Muscle of leg (tissue), 16 donors: Measurements from ENCODE around the gene DBNDD1. TPM values are rescaled to one million over a fixed set of nuclear protein-coding genes. Genes with fewer than 3 reads are reported as not detected.
"Not testable (repeated sequence)": the region's sequence is repeated elsewhere in the genome, so short reads cannot be mapped to it uniquely, and the experiment has no call there.

Experiments used
- DNase-seq: peaks from one replicate; pipeline ENCODE4 v3.0.0; 2013
- H3K27ac ChIP-seq: one replicate; pipeline ENCODE4 v1.5.1; 2013; ENCODE audit warnings: mild to moderate bottlenecking, low read length, control low read depth
- H3K27me3 ChIP-seq: one replicate; pipeline ENCODE4 v1.6.1; 2013; ENCODE audit warnings: low read length; ENCODE audit not compliant: control insufficient read depth, insufficient read depth
- H3K36me3 ChIP-seq: one replicate; pipeline ENCODE4 v1.6.1; 2013; ENCODE audit warnings: low read length; ENCODE audit not compliant: control insufficient read depth, insufficient read depth
- H3K4me1 ChIP-seq: one replicate; pipeline ENCODE4 v1.6.1; 2013; ENCODE audit warnings: low read length; ENCODE audit not compliant: control insufficient read depth, insufficient read depth
- H3K4me3 ChIP-seq: one replicate; pipeline ENCODE4 v1.5.1; 2013; ENCODE audit warnings: low read length, control low read depth
- H3K9me3 ChIP-seq: replicated peaks from 2 replicates; pipeline ENCODE4 v1.6.1; 2013; ENCODE audit warnings: low read depth, low read length; ENCODE audit not compliant: control insufficient read depth
- WGBS: methylation state at CpG from one replicate; pipeline ENCODE4 v1.1.5; 2013; ENCODE audit warnings: missing lambda C conversion rate; ENCODE audit not compliant: insufficient coverage; 5-methylcytosine and 5-hydroxymethylcytosine counted together
- long read RNA-seq, 11 donors: transcript quantifications; one replicate each; lab custom pipeline, GENCODE V29; 2026
- polyA plus RNA-seq, 8 donors: library from polyadenylated mRNA; unstranded; fragments of 120-200 nt; gene quantifications; one replicate each; pipeline versions ENCODE4 v1.2.1 to v1.2.3, GENCODE V29; 2013; ENCODE audit warnings: inconsistent platforms in 1 of 8, low replicate concordance in 1 of 8; ENCODE audit not compliant: insufficient read length in 8 of 8, insufficient read depth in 1 of 8
- total RNA-seq: library from RNA; stranded (reverse); fragments of 120-200 nt; gene quantifications from one replicate; pipeline ENCODE4 v1.2.4, GENCODE V29; 2013

Gene DBNDD1
- 2.7 TPM for total RNA-seq
- polyA plus RNA-seq: 10 to 100 TPM in 7 of 8 donors, 1 to 10 TPM in 1; 9.4 to 16.6 (median 11.2) TPM
- long read RNA-seq, donor 1, transcript DBNDD1-207 (1 exons, 2,889 nt): major isoform, 5 of 7 reads
- long read RNA-seq, donor 1, partial matches to known transcripts: 0 of 7 reads
- long read RNA-seq, donor 1, other reads (novel, unspliced or antisense): 0 of 7 reads
- long read RNA-seq, donor 2: 0 reads
- long read RNA-seq, donor 3, transcript DBNDD1-201 (4 exons, 2,079 nt): major isoform, 8 of 14 reads
- long read RNA-seq, donor 3, partial matches to known transcripts: 0 of 14 reads
- long read RNA-seq, donor 3, other reads (novel, unspliced or antisense): 0 of 14 reads
- long read RNA-seq, donor 4, transcript DBNDD1-207 (1 exons, 2,889 nt): major isoform, 5 of 9 reads
- long read RNA-seq, donor 4, partial matches to known transcripts: 0 of 9 reads
- long read RNA-seq, donor 4, other reads (novel, unspliced or antisense): 0 of 9 reads
- long read RNA-seq, donor 5, partial matches to known transcripts: 0 of 11 reads
- long read RNA-seq, donor 5, other reads (novel, unspliced or antisense): 0 of 11 reads
- long read RNA-seq, donor 6, transcript DBNDD1-207 (1 exons, 2,889 nt): minor isoform, 5 of 19 reads
- long read RNA-seq, donor 6, transcript DBNDD1-201 (4 exons, 2,079 nt): major isoform, 12 of 19 reads
- long read RNA-seq, donor 6, partial matches to known transcripts: 0 of 19 reads
- long read RNA-seq, donor 6, other reads (novel, unspliced or antisense): 0 of 19 reads
- long read RNA-seq, donor 7, transcript DBNDD1-201 (4 exons, 2,079 nt): major isoform, 6 of 12 reads
- long read RNA-seq, donor 7, transcript DBNDD1-207 (1 exons, 2,889 nt): major isoform, 6 of 12 reads
- long read RNA-seq, donor 7, partial matches to known transcripts: 0 of 12 reads
- long read RNA-seq, donor 7, other reads (novel, unspliced or antisense): 0 of 12 reads
- long read RNA-seq, donor 8, partial matches to known transcripts: 0 of 6 reads
- long read RNA-seq, donor 8, other reads (novel, unspliced or antisense): 0 of 6 reads
- long read RNA-seq, donor 9, partial matches to known transcripts: 0 of 8 reads
- long read RNA-seq, donor 9, other reads (novel, unspliced or antisense): 0 of 8 reads
- long read RNA-seq, donor 10, partial matches to known transcripts: 0 of 6 reads
- long read RNA-seq, donor 10, other reads (novel, unspliced or antisense): 0 of 6 reads
- long read RNA-seq, donor 11, partial matches to known transcripts: 0 of 2 reads
- long read RNA-seq, donor 11, other reads (novel, unspliced or antisense): 0 of 2 reads

- H3K9me3 ChIP-seq: no peaks in the 10 kb centered on the region
- H3K27me3 ChIP-seq: peaks cover 9% of the 10 kb centered on the region
- H3K4me1 ChIP-seq: peaks cover 38% of the 10 kb centered on the region
- H3K27ac ChIP-seq: peak within 1 kb of the TSS; percentile 65
- no peak for DNase-seq
- no peaks in the 10 kb centered on the region for H3K36me3 ChIP-seq
- H3K4me3 ChIP-seq: peak within 1 kb of the TSS; percentile 43
- WGBS: under 1% methylated on average over 100 of the region's 103 CpGs
These were observed at the start of gene DBNDD1 for GRCh38 chr16:90018652-90019542. TSS of gene DBNDD1 (minus strand) at chr16:90019456. CDS start at chr16:90019341, 115 bp downstream.

GRCh38 chr16:90061437-90061836 is 42.2 kb upstream of the DBNDD1 start:
- Histone ChIP-seq H3K27ac (no peak overlapping the region), H3K4me3 (no peak overlapping the region), H3K9me3 (no peaks in the 10 kb centered on the region), H3K36me3 (no peaks in the 10 kb centered on the region), H3K4me1 (no peaks in the 10 kb centered on the region), H3K27me3 (no peaks in the 10 kb centered on the region)
- no peak for DNase-seq
- WGBS: no CpG with 5 or more reads among the region's 3 CpGs

- Histone ChIP-seq H3K27ac (no peak overlapping the region), H3K4me1 (no peaks in the 10 kb centered on the region), H3K36me3 (no peaks in the 10 kb centered on the region), H3K27me3 (peaks cover 2% of the 10 kb centered on the region), H3K9me3 (peaks cover 9% of the 10 kb centered on the region), H3K4me3 (no peak overlapping the region)
- 89% methylated on average over 1 of the region's 8 CpGs for WGBS
- no peak for DNase-seq
These were observed 38.5 kb upstream of the DBNDD1 start for GRCh38 chr16:90057738-90058173.

- 87% methylated on average over 7 of the region's 15 CpGs for WGBS
- not testable (repeated sequence) for DNase-seq
These were observed 37.3 kb upstream of the DBNDD1 start for GRCh38 chr16:90056521-90056920.

GRCh38 chr16:90055371-90055770 is 36.1 kb upstream of the DBNDD1 start:
- Histone ChIP-seq H3K36me3 (no peaks in the 10 kb centered on the region), H3K4me1 (no peaks in the 10 kb centered on the region), H3K4me3 (no peak overlapping the region), H3K27me3 (peaks cover 2% of the 10 kb centered on the region), H3K27ac (no peak overlapping the region), H3K9me3 (peaks cover 9% of the 10 kb centered on the region)
- WGBS: 71% methylated on average over 4 of the region's 4 CpGs
- no peak for DNase-seq

More at GRCh38 chr16:90056521-90056920, 37.3 kb upstream of the DBNDD1 start:
- H3K4me3 ChIP-seq, H3K27me3 ChIP-seq, H3K9me3 ChIP-seq, H3K36me3 ChIP-seq, H3K4me1 ChIP-seq, H3K27ac ChIP-seq: not testable (repeated sequence)

GRCh38 chr16:90054554-90054953 is 35.3 kb upstream of the DBNDD1 start:
- no peak overlapping the region for H3K4me3 ChIP-seq
- H3K36me3 ChIP-seq: no peaks in the 10 kb centered on the region
- no peak overlapping the region for H3K27ac ChIP-seq
- H3K27me3 ChIP-seq: peaks cover 2% of the 10 kb centered on the region
- H3K4me1 ChIP-seq: no peaks in the 10 kb centered on the region
- WGBS: 52% methylated on average over 4 of the region's 4 CpGs
- no peak for DNase-seq
- peaks cover 9% of the 10 kb centered on the region for H3K9me3 ChIP-seq

GRCh38 chr16:90053902-90054500 is 34.7 kb upstream of the DBNDD1 start:
- H3K27me3 ChIP-seq: peaks cover 2% of the 10 kb centered on the region
- no peak overlapping the region for H3K27ac ChIP-seq
- H3K4me1 ChIP-seq: no peaks in the 10 kb centered on the region
- peaks cover 9% of the 10 kb centered on the region for H3K9me3 ChIP-seq
- WGBS: no CpG with 5 or more reads among the region's 1 CpG
- no peak for DNase-seq
- no peak overlapping the region for H3K4me3 ChIP-seq
- no peaks in the 10 kb centered on the region for H3K36me3 ChIP-seq

- H3K9me3 ChIP-seq: peaks cover 9% of the 10 kb centered on the region
- no peak overlapping the region for H3K4me3 ChIP-seq
- H3K27me3 ChIP-seq: peaks cover 13% of the 10 kb centered on the region
- H3K27ac ChIP-seq: no peak overlapping the region
- 88% methylated on average over 9 of the region's 10 CpGs for WGBS
- DNase-seq: no peak
- H3K4me1 ChIP-seq: peaks cover 15% of the 10 kb centered on the region
- H3K36me3 ChIP-seq: no peaks in the 10 kb centered on the region
These were observed 31.7 kb upstream of the DBNDD1 start for GRCh38 chr16:90050969-90051368.
